GM12892 (cell line): Measurements from ENCODE around the gene DZIP1.

Experiments used
- POLR2A ChIP-seq: IDR thresholded peaks from 2 replicates; pipeline ENCODE4 v1.6.1; 2011; ENCODE audit warnings: low read depth, low read length, control low read depth
- POLR2AphosphoS5 ChIP-seq: IDR thresholded peaks from 2 replicates; pipeline ENCODE4 v1.6.1; 2011; ENCODE audit warnings: low read depth, low read length, control low read depth

DNA sequence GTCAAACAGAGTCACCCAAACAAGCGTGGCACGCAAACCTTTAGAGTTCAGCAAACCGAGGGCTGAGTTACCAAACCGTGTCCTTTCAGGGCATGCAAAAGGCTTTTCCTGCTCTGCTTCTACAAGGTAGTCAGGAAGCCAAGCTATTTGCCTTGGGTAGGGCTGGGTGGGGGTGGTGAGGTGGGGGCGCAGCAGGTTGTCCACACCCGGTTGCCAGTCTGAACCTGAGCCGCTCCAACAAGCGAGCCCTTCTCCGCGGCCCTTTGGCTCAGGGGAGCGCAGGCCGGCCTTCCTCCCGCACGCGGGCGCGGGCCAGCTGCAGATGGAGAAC, 92.3 kb downstream of the DZIP1 start:
- TF ChIP-seq POLR2A (no peak), POLR2AphosphoS5 (no peak)
